Natural killer cell (primary cell): ENCODE data around the gene PARD3B. TPM values are rescaled to one million over a fixed set of nuclear protein-coding genes. Genes with fewer than 3 reads are reported as not detected.
A peak's percentile ranks its signal among the peaks of the same experiment; 100 is the strongest.

Experiments
- ATAC-seq, 3 donors: fragments of 150-1000 bp in 2 of 3; fragments of 200-7000 bp in 1 of 3; cut with Tn5 transposase; 1 replicate in 1 of 3; 2 replicates in 2 of 3; pipeline ENCODE4 v1.10.0; 2021; ENCODE audit warnings: mild to moderate bottlenecking in 2 of 3, moderate library complexity in 2 of 3
- DNase-seq, 2 donors: peaks; one replicate each; pipeline versions ENCODE4 v3.0.0 to v3.0.0-alpha.2; 2013 to 2021; ENCODE audit warnings: mixed read lengths in 1 of 2
- H3K27ac ChIP-seq: one replicate; pipeline ENCODE4 v1.5.1; 2013; ENCODE audit warnings: mild to moderate bottlenecking, low read length
- H3K27me3 ChIP-seq: one replicate; pipeline ENCODE4 v1.6.1; 2013; ENCODE audit warnings: low read length; ENCODE audit not compliant: control insufficient read depth, insufficient read depth
- H3K36me3 ChIP-seq: one replicate; pipeline ENCODE4 v1.6.1; 2013; ENCODE audit warnings: low read length; ENCODE audit not compliant: control insufficient read depth, insufficient read depth
- H3K4me1 ChIP-seq: one replicate; pipeline ENCODE4 v1.6.1; 2013; ENCODE audit warnings: low read length; ENCODE audit not compliant: control insufficient read depth, insufficient read depth
- H3K4me3 ChIP-seq: one replicate; pipeline ENCODE4 v1.5.1; 2013; ENCODE audit warnings: low read length
- H3K9me3 ChIP-seq: one replicate; pipeline ENCODE4 v1.6.1; 2013; ENCODE audit warnings: low read length; ENCODE audit not compliant: control insufficient read depth, insufficient read depth
- H3K27ac Mint-ChIP-seq, 2 donors: one replicate each; pipeline ENCODE4 v1.8.0; 2022; ENCODE audit warnings: mild to moderate bottlenecking in 2 of 2, mixed read lengths in 2 of 2, moderate library complexity in 1 of 2
- H3K27me3 Mint-ChIP-seq, 2 donors: one replicate each; pipeline ENCODE4 v1.8.0; 2022; ENCODE audit warnings: low read depth in 2 of 2, mixed read lengths in 2 of 2
- H3K36me3 Mint-ChIP-seq: one replicate; pipeline ENCODE4 v1.8.0; 2022; ENCODE audit warnings: mixed read lengths
- H3K4me1 Mint-ChIP-seq, 2 donors: one replicate each; pipeline ENCODE4 v1.8.0; 2022; ENCODE audit warnings: mixed read lengths in 2 of 2
- H3K4me3 Mint-ChIP-seq: one replicate; pipeline ENCODE4 v1.8.0; 2022; ENCODE audit warnings: mild to moderate bottlenecking, moderate library complexity, mixed read lengths
- H3K9me3 Mint-ChIP-seq, 2 donors: one replicate each; pipeline ENCODE4 v1.8.0; 2022; ENCODE audit warnings: mixed read lengths in 2 of 2
- WGBS: methylation state at CpG from one replicate; pipeline ENCODE4 v1.1.7; 2013; ENCODE audit warnings: missing lambda C conversion rate; ENCODE audit not compliant: insufficient coverage; 5-methylcytosine and 5-hydroxymethylcytosine counted together
- intact Hi-C: fragments of 100-400 bp; cut with micrococcal nuclease; formaldehyde crosslinking; loops from one replicate; pipeline ENCODE4 v1.14.2; 2022
- total RNA-seq, 4 donors: library from RNA; stranded (reverse); fragments of 120-200 nt in 1 of 4; gene quantifications; one replicate each; pipeline versions ENCODE4 v1.2.3 to v1.2.4, GENCODE V29; 2013 to 2022
- TF ChIP-seq, protein P1 (sequence below): fragments of 200-600 bp; IDR thresholded peaks from one replicate; pipeline ENCODE4 v1.8.0; 2022; ENCODE audit warnings: antibody characterized with exemption

The PARD3B gene
- total RNA-seq, 3 donors from 2014 or later (not counting 1 experiment from before 2014, with no cell fraction given) = 0.13 to 0.45 TPM; not detected in 1

DNA sequence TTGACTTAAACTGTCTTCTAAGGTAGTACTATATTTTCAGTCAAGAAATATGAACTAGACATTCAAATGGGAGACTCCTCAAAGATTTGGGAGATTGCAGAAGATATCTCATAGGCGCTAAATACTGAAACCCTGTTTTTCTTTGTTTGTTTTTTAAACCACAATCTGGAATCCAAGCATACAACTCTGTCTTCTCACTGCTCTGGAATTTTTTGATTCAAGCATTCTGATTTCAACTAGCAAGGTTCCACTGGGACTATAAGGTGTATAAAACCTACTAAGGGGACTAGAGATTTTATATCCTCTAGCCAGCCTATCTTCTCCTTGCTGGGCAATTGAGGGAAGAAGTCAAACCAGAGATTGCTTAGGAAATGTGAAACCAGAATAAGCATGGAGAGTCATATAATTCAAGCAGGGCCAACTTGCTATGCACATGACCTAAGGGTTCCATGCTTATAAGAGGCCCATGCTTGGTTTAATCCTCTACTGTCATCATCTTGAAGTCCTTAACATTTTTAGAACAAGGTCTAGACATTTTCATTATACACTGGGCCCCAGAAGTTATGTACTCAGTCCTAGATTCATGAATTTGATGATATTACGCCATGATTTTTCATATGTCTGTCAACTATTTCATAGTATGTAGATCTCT is 405.5 kb downstream of the PARD3B start:
- Histone ChIP-seq H3K4me3 (no peak overlapping the region), H3K27ac (no peak overlapping the region), H3K4me1 (no peaks in the 10 kb centered on the region), H3K36me3 (no peaks in the 10 kb centered on the region), H3K9me3 (no peaks in the 10 kb centered on the region), H3K27me3 (no peaks in the 10 kb centered on the region)
- intact Hi-C loops = no loop called here
- ATAC-seq (no peak), DNase-seq (no peak)
- Mint-ChIP-seq H3K27me3 (no peaks in the 10 kb centered on the region), H3K4me3 (no peak overlapping the region), H3K4me1 (peaks cover 0 to 10% of the 10 kb centered on the region in 2 donors), H3K36me3 (peaks cover 6% of the 10 kb centered on the region), H3K9me3 (peaks cover 2 to 3% of the 10 kb centered on the region in 2 donors), H3K27ac (no peak overlapping the region)
- whole genome bisulfite sequencing = 100% methylated on average over 1 of the region's 2 CpGs
- TF ChIP-seq, protein P1, sequence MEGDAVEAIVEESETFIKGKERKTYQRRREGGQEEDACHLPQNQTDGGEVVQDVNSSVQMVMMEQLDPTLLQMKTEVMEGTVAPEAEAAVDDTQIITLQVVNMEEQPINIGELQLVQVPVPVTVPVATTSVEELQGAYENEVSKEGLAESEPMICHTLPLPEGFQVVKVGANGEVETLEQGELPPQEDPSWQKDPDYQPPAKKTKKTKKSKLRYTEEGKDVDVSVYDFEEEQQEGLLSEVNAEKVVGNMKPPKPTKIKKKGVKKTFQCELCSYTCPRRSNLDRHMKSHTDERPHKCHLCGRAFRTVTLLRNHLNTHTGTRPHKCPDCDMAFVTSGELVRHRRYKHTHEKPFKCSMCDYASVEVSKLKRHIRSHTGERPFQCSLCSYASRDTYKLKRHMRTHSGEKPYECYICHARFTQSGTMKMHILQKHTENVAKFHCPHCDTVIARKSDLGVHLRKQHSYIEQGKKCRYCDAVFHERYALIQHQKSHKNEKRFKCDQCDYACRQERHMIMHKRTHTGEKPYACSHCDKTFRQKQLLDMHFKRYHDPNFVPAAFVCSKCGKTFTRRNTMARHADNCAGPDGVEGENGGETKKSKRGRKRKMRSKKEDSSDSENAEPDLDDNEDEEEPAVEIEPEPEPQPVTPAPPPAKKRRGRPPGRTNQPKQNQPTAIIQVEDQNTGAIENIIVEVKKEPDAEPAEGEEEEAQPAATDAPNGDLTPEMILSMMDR = no peak

GRCh38 chr2:204958371-204958770 is 413.1 kb downstream of the PARD3B start:
- intact Hi-C loops = no loop called here
- no peak for ATAC-seq

DNA sequence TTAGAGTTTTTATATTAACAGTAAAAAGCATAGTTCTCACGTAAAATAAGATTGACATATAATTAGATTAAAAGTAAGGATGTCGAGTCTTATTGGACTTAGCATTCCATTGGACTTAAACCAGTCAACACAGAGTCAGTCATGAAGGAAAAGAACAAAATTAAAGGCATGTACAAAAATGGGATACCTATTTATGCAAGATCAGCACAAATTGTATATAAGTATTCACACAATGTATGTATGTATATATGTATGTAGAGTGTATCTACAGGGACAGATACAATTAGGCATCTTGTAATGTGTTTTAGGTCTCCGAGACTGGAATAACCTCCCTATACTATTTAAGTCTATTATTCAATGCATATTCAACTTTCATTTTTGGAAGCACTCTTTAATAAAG is 419.1 kb downstream of the PARD3B start:
- peaks cover 26% of the 10 kb centered on the region in 2 donors for H3K4me1 Mint-ChIP-seq
- TF ChIP-seq, protein P1 = no peak
- peaks cover 15% of the 10 kb centered on the region for H3K4me1 ChIP-seq
- no peak overlapping the region for H3K27ac ChIP-seq
- H3K27me3 Mint-ChIP-seq = no peaks in the 10 kb centered on the region
- 90% methylated on average over 2 of the region's 3 CpGs for WGBS
- no peak for ATAC-seq
- no peak overlapping the region for H3K27ac Mint-ChIP-seq
- no peaks in the 10 kb centered on the region for H3K27me3 ChIP-seq
- DNase-seq = no peak
- H3K36me3 Mint-ChIP-seq = no peaks in the 10 kb centered on the region
- intact Hi-C loops = no loop called here
- H3K36me3 ChIP-seq = no peaks in the 10 kb centered on the region
- no peaks in the 10 kb centered on the region for H3K9me3 ChIP-seq
- H3K4me3 Mint-ChIP-seq = no peak overlapping the region
- peaks cover 0 to 2% of the 10 kb centered on the region in 2 donors for H3K9me3 Mint-ChIP-seq
- no peak overlapping the region for H3K4me3 ChIP-seq

More at GRCh38 chr2:204958371-204958770, 413.1 kb downstream of the PARD3B start:
- H3K36me3 ChIP-seq = no peaks in the 10 kb centered on the region
- H3K4me1 ChIP-seq = no peaks in the 10 kb centered on the region
- Mint-ChIP-seq H3K9me3 (no peaks in the 10 kb centered on the region), H3K4me1 (peaks cover 0 to 7% of the 10 kb centered on the region in 2 donors), H3K27ac (no peak overlapping the region), H3K27me3 (no peaks in the 10 kb centered on the region), H3K36me3 (no peaks in the 10 kb centered on the region), H3K4me3 (no peak overlapping the region)
- peak in 1 of 2 donors; percentile 23 for DNase-seq
- H3K27me3 ChIP-seq = no peaks in the 10 kb centered on the region
- 67% methylated on average over 1 of the region's 1 CpG for WGBS
- H3K27ac ChIP-seq = no peak overlapping the region
- H3K9me3 ChIP-seq = no peaks in the 10 kb centered on the region
- TF ChIP-seq, protein P1 = no peak
- H3K4me3 ChIP-seq = no peak overlapping the region

DNA sequence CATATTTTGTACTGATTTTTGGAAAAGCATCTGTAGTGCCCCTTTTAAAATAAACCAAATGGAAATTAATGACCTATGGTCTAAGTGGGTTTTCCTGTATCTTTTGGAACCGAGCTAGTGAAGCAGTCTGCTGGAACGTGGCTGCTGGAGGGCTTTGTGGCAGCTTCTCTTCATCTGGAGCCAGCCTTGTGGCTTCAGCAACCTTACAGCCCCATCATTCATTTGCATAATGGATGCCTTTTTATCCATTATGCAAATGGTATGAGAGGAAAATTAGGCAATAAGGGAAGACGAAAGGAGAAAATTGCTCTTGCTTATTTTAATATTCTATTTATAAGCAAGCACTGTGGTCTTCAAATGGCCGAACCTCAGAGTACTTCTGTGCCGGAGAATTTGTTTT is 421.0 kb downstream of the PARD3B start:
- Mint-ChIP-seq H3K4me3 (no peak overlapping the region), H3K4me1 (peaks cover 30% of the 10 kb centered on the region in 2 donors), H3K9me3 (peaks cover 0 to 2% of the 10 kb centered on the region in 2 donors), H3K27me3 (no peaks in the 10 kb centered on the region), H3K36me3 (no peaks in the 10 kb centered on the region), H3K27ac (peak overlapping the region; percentile 15 to 83)
- 70% methylated on average over 3 of the region's 5 CpGs for WGBS
- Histone ChIP-seq H3K4me1 (peaks cover 15% of the 10 kb centered on the region), H3K27ac (no peak overlapping the region), H3K27me3 (no peaks in the 10 kb centered on the region), H3K4me3 (no peak overlapping the region), H3K36me3 (no peaks in the 10 kb centered on the region), H3K9me3 (no peaks in the 10 kb centered on the region)
- no peak for DNase-seq
- ATAC-seq = no peak
- intact Hi-C loops = no loop called here
- TF ChIP-seq, protein P1 = no peak
